HepG2 (cell line): ENCODE measurements around the gene ANTXR1. TPM values are rescaled to one million over a fixed set of nuclear protein-coding genes. Genes with fewer than 3 reads are reported as not detected.

ENCODE experiments used
- BHLHE40 ChIP-seq: IDR thresholded peaks from 2 replicates; pipeline ENCODE4 v1.6.1; 2011; ENCODE audit warnings: low read length, improper control_type of control experiment
- CREM ChIP-seq, 2 experiments: sonication (generic) in 1 of 2; formaldehyde crosslinking in 1 of 2; IDR thresholded peaks; 2 replicates each; pipeline versions ENCODE4 v1.4.0 to v1.6.1; 2016 to 2020; ENCODE audit warnings: antibody characterized with exemption in 1 of 2, mild to moderate bottlenecking in 1 of 2, missing genetic modification reagents in 1 of 2
- GZF1 ChIP-seq: sonication (generic); formaldehyde crosslinking; IDR thresholded peaks from 2 replicates; pipeline ENCODE4 v1.5.1; 2020; ENCODE audit warnings: mild to moderate bottlenecking, missing genetic modification reagents
- HMG20A ChIP-seq: IDR thresholded peaks from 2 replicates; pipeline ENCODE4 v1.6.1; 2016; ENCODE audit warnings: borderline replicate concordance
- POGZ ChIP-seq: sonication (generic); formaldehyde crosslinking; IDR thresholded peaks from 2 replicates; pipeline ENCODE4 v1.4.0; 2020; ENCODE audit warnings: mild to moderate bottlenecking, missing genetic modification reagents
- PREB ChIP-seq: sonication (generic); formaldehyde crosslinking; IDR thresholded peaks from 2 replicates; pipeline ENCODE4 v1.4.0; 2020; ENCODE audit warnings: missing genetic modification reagents
- PTBP1 ChIP-seq: fragments of 200-400 bp; formaldehyde crosslinking; IDR thresholded peaks from 2 replicates; pipeline ENCODE4 v1.6.1; 2018; ENCODE audit warnings: low read length, low read depth; ENCODE audit not compliant: poor library complexity, severe bottlenecking
- RELA ChIP-seq: sonication (generic); formaldehyde crosslinking; IDR thresholded peaks from 2 replicates; pipeline ENCODE4 v1.4.0; 2020; ENCODE audit warnings: missing genetic modification reagents
- USF2 ChIP-seq, 2 experiments: sonication (generic) in 1 of 2; formaldehyde crosslinking in 1 of 2; IDR thresholded peaks; 2 replicates each; pipeline versions ENCODE4 v1.5.1 to v1.6.1; 2011 to 2020; ENCODE audit warnings: borderline replicate concordance in 1 of 2, low read depth in 1 of 2, low read length in 1 of 2, mild to moderate bottlenecking in 1 of 2, missing genetic modification reagents in 1 of 2, moderate library complexity in 1 of 2
- ZBTB26 ChIP-seq: IDR thresholded peaks from 2 replicates; pipeline ENCODE4 v1.6.1; 2016; ENCODE audit warnings: missing compliant biosample characterization, missing genetic modification reagents, borderline replicate concordance
- ZBTB38 ChIP-seq: sonication (generic); formaldehyde crosslinking; IDR thresholded peaks from 2 replicates; pipeline ENCODE4 v1.5.1; 2020; ENCODE audit warnings: mild to moderate bottlenecking, missing genetic modification reagents
- ZKSCAN1 ChIP-seq: fragments of 150-350 bp; IDR thresholded peaks from 2 replicates; pipeline ENCODE4 v1.6.1; 2014; ENCODE audit warnings: low read length
- ZNF18 ChIP-seq: sonication (generic); formaldehyde crosslinking; IDR thresholded peaks from 2 replicates; pipeline ENCODE4 v1.8.0; 2022; ENCODE audit warnings: mild to moderate bottlenecking, missing genetic modification reagents; ENCODE audit not compliant: insufficient replicate concordance
- ZNF20 ChIP-seq: sonication (generic); formaldehyde crosslinking; IDR thresholded peaks from 2 replicates; pipeline ENCODE4 v1.4.0; 2020; ENCODE audit warnings: mild to moderate bottlenecking, moderate library complexity, missing genetic modification reagents
- ZNF234 ChIP-seq: sonication (generic); formaldehyde crosslinking; conservative IDR thresholded peaks from 2 replicates; pipeline ENCODE4 v1.5.1; 2020; ENCODE audit warnings: mild to moderate bottlenecking, missing genetic modification reagents
- ZNF343 ChIP-seq: sonication (generic); formaldehyde crosslinking; IDR thresholded peaks from 2 replicates; pipeline ENCODE4 v1.4.0; 2020; ENCODE audit warnings: mild to moderate bottlenecking, missing genetic modification reagents
- ZNF430 ChIP-seq: sonication (generic); formaldehyde crosslinking; IDR thresholded peaks from 2 replicates; pipeline ENCODE4 v1.9.0; 2021; ENCODE audit warnings: mild to moderate bottlenecking, missing genetic modification reagents
- ZNF687 ChIP-seq: sonication (generic); formaldehyde crosslinking; IDR thresholded peaks from 2 replicates; pipeline ENCODE4 v1.5.1; 2020; ENCODE audit warnings: mild to moderate bottlenecking, missing genetic modification reagents, moderate library complexity
- ZNF839 ChIP-seq: sonication (generic); formaldehyde crosslinking; IDR thresholded peaks from 2 replicates; pipeline ENCODE4 v1.4.0; 2020; ENCODE audit warnings: missing genetic modification reagents, mild to moderate bottlenecking, borderline replicate concordance
- ZSCAN9 ChIP-seq: IDR thresholded peaks from 2 replicates; pipeline ENCODE4 v1.6.1; 2016; ENCODE audit warnings: borderline replicate concordance
- polyA plus RNA-seq, 8 experiments: library from polyadenylated mRNA; depleted of rRNA in 3 of 8; stranded (reverse) in 7 of 8; unstranded in 1 of 8; fragments of >200 nt; fragmentation: Illumina TruSeq in 4 of 8; extraction: Trizol in 4 of 8; gene quantifications; 2 replicates each; pipeline versions ENCODE4 v1.2.1 to v1.2.3, GENCODE V29; 2011 to 2016; ENCODE audit warnings: low read depth in 4 of 8, missing spikeins in 1 of 8, mixed read lengths in 1 of 8; ENCODE audit not compliant: insufficient read depth in 1 of 8
- total RNA-seq, 5 experiments: library from RNA; depleted of rRNA; stranded (reverse); fragments of >200 nt; fragmentation: Illumina TruSeq; extraction: Trizol; gene quantifications; 2 replicates each; pipeline ENCODE4 v1.2.3, GENCODE V29; 2016; ENCODE audit warnings: low read depth in 1 of 5

The ANTXR1 gene
- total and polyA plus RNA-seq, 2 of the 13 experiments (the other 11 are each of a cell fraction or from before 2014, with no cell fraction given): 4.5 to 12.7 TPM

GRCh38 chr2:69214898-69215297, 201.9 kb downstream of the ANTXR1 start (continued):
- no peak for TF ChIP-seq USF2 (IDR thresholded peaks at IDR 0.05; ENCODE audit: low read depth, low read length)
- no peak for TF ChIP-seq USF2 (CRISPR knock-in tag; IDR thresholded peaks at IDR 0.05; ENCODE audit: borderline replicate concordance)
- TF ChIP-seq ZNF18 (CRISPR knock-in tag): no peak
- TF ChIP-seq ZSCAN9 (CRISPR knock-in tag): no peak
- TF ChIP-seq ZNF343 (CRISPR knock-in tag): no peak
- no peak for TF ChIP-seq PTBP1
- TF ChIP-seq POGZ (CRISPR knock-in tag): 0 out of 2 replicates have a peak, but pooled peaks have one; percentile 12
- no peak for TF ChIP-seq ZKSCAN1
- TF ChIP-seq ZNF839 (CRISPR knock-in tag): no peak
- no peak for TF ChIP-seq RELA (CRISPR knock-in tag)
- TF ChIP-seq ZNF234: no peak
- TF ChIP-seq HMG20A (CRISPR knock-in tag): peak; percentile 53; the same call in 1 of the 2 replicates
- no peak for TF ChIP-seq GZF1 (CRISPR knock-in tag)
- no peak for TF ChIP-seq ZNF430 (CRISPR knock-in tag)
- no peak for TF ChIP-seq ZBTB26 (CRISPR knock-in tag)
- TF ChIP-seq PREB (CRISPR knock-in tag): no peak
- peak; percentile 33; the same call in 1 of the 2 replicates for TF ChIP-seq ZNF687
- TF ChIP-seq CREM (IDR thresholded peaks at IDR 0.05): no peak
- no peak for TF ChIP-seq CREM (CRISPR knock-in tag; IDR thresholded peaks at IDR 0.05)
- peak; percentile 58 for TF ChIP-seq ZBTB38 (CRISPR knock-in tag)
- TF ChIP-seq ZNF20 (CRISPR knock-in tag): no peak
- no peak for TF ChIP-seq BHLHE40
